Endothelial cell of umbilical vein (primary cell): ENCODE results near the gene DGCR8. TPM values are rescaled to one million over a fixed set of nuclear protein-coding genes. Genes with fewer than 3 reads are reported as not detected.

Experiments used
- BruUV-seq: library from RNA; stranded (reverse); fragments of 400-500 nt; replicated peaks from 2 replicates; lab custom pipeline; 2021; lab: Mats Ljungman, UMichigan
- CTCF ChIA-PET: fragments of 300-600, 350-600 bp; sonication (Branson Sonifier 250); formaldehyde crosslinking; loops from one replicate; lab custom pipeline; 2021; ENCODE audit warnings: antibody characterized with exemption, inconsistent platforms; lab: Charles Lee
- POLR2A ChIA-PET: fragments of 300-600, 350-600 bp; sonication (Branson Sonifier 250); formaldehyde crosslinking; loops from one replicate; lab custom pipeline; 2021; ENCODE audit warnings: antibody characterized with exemption, inconsistent platforms; lab: Charles Lee
- DNase-seq: peaks from one replicate; pipeline ENCODE4 v3.0.0-alpha.2; 2011; ENCODE audit warnings: low read depth, low spot score
- FAIRE-seq: peaks from 2 replicates; lab custom pipeline; 2011; peaks lifted over from hg19 to GRCh38; lab: Jason Lieb, UNC
- H2AFZ ChIP-seq: 2 replicates; pipeline ENCODE4 v1.6.0; 2012; ENCODE audit warnings: low read depth, low read length, control low read depth, inconsistent platforms
- H3K27ac ChIP-seq: 2 replicates; pipeline ENCODE4 v1.5.1; 2011; ENCODE audit warnings: low read depth, mild to moderate bottlenecking, control low read depth, low read length, moderate library complexity; ENCODE audit not compliant: insufficient read depth
- H3K27me3 ChIP-seq, 2 experiments: 2 replicates each; pipeline versions ENCODE4 v1.6.0 to v1.6.1; 2011; ENCODE audit warnings: low read length in 2 of 2, mixed read lengths in 1 of 2; ENCODE audit not compliant: control insufficient read depth in 2 of 2, insufficient read depth in 2 of 2
- H3K36me3 ChIP-seq, 2 experiments: 2 replicates in 1 of 2; 3 replicates in 1 of 2; pipeline ENCODE4 v1.5.1; 2011; ENCODE audit warnings: low read length in 2 of 2, mild to moderate bottlenecking in 1 of 2, moderate library complexity in 1 of 2; ENCODE audit not compliant: control insufficient read depth in 2 of 2, insufficient read depth in 2 of 2; ENCODE audit errors: extremely low read depth in 1 of 2
- H3K4me1 ChIP-seq: 3 replicates; pipeline ENCODE4 v1.5.1; 2011; ENCODE audit warnings: mild to moderate bottlenecking, low read length; ENCODE audit not compliant: control insufficient read depth, insufficient read depth; ENCODE audit errors: extremely low read depth
- H3K4me2 ChIP-seq: 2 replicates; pipeline ENCODE4 v1.6.1; 2011; ENCODE audit warnings: low read length, control low read depth, mixed read lengths; ENCODE audit not compliant: insufficient read depth
- H3K4me3 ChIP-seq, 3 experiments: fragments of 200-600 bp in 1 of 3; sonication (generic), shearing (Covaris generic) in 1 of 3; replicated peaks in 1 of 3; 2 replicates each; pipeline ENCODE4 v1.5.1; 2011 to 2016; ENCODE audit warnings: control low read depth in 3 of 3, low read length in 3 of 3, mild to moderate bottlenecking in 2 of 3, inconsistent platforms in 1 of 3, low read depth in 1 of 3, moderate library complexity in 1 of 3; ENCODE audit not compliant: insufficient read depth in 1 of 3
- H3K79me2 ChIP-seq: 2 replicates; pipeline ENCODE4 v1.6.0; 2012; ENCODE audit warnings: low read length, inconsistent platforms; ENCODE audit not compliant: control insufficient read depth, insufficient read depth
- H3K9ac ChIP-seq: replicated peaks from 2 replicates; pipeline ENCODE3; 2011; ENCODE audit warnings: low read length, control low read depth; ENCODE audit not compliant: insufficient read depth; ENCODE audit errors: extremely low read depth
- H3K9me1 ChIP-seq: replicated peaks from 3 replicates; pipeline ENCODE4 v1.6.0; 2011; ENCODE audit warnings: mild to moderate bottlenecking, low read length; ENCODE audit not compliant: control insufficient read depth, insufficient read depth; ENCODE audit errors: extremely low read depth
- H3K9me3 ChIP-seq: replicated peaks from 2 replicates; pipeline ENCODE4 v1.5.1; 2012; ENCODE audit warnings: low read length, inconsistent platforms; ENCODE audit not compliant: control insufficient read depth, insufficient read depth
- H4K20me1 ChIP-seq: replicated peaks from 2 replicates; pipeline ENCODE3; 2011; ENCODE audit warnings: mild to moderate bottlenecking, low read length; ENCODE audit not compliant: control insufficient read depth, insufficient read depth; ENCODE audit errors: extremely low read depth
- EZH2 ChIP-seq: IDR thresholded peaks from 2 replicates; pipeline ENCODE4 v1.6.1; 2012; ENCODE audit warnings: borderline replicate concordance, low read depth, mild to moderate bottlenecking, moderate library complexity, low read length, inconsistent platforms; ENCODE audit not compliant: severe bottlenecking
- FOS ChIP-seq: IDR thresholded peaks from 2 replicates; pipeline ENCODE4 v1.6.1; 2011; ENCODE audit warnings: mild to moderate bottlenecking, low read length, moderate library complexity, borderline replicate concordance; ENCODE audit not compliant: insufficient read depth
- GATA2 ChIP-seq: IDR thresholded peaks from 2 replicates; pipeline ENCODE4 v1.7.0; 2011; ENCODE audit warnings: low read depth, mild to moderate bottlenecking, moderate library complexity, mixed read lengths, low read length; ENCODE audit not compliant: insufficient read length, insufficient read depth
- JUN ChIP-seq: IDR thresholded peaks from 2 replicates; pipeline ENCODE4 v1.6.1; 2011; ENCODE audit warnings: borderline replicate concordance, low read depth; ENCODE audit not compliant: insufficient read length, insufficient read depth
- MYC ChIP-seq: IDR thresholded peaks from one replicate; pipeline ENCODE4 v1.6.1; 2011; ENCODE audit warnings: mild to moderate bottlenecking, low read depth, low read length
- POLR2A ChIP-seq: IDR thresholded peaks from 2 replicates; pipeline ENCODE4 v1.6.1; 2012; ENCODE audit warnings: low read depth, mild to moderate bottlenecking, control low read depth, low read length
- POLR2AphosphoS5 ChIP-seq: IDR thresholded peaks from 2 replicates; pipeline ENCODE4 v1.6.1; 2012; ENCODE audit warnings: low read depth, mild to moderate bottlenecking, control low read depth, low read length, moderate library complexity; ENCODE audit not compliant: insufficient read depth
- dilution Hi-C: fragments of 300-500 bp; cut with MboI; formaldehyde crosslinking; loops from one replicate; pipeline ENCODE4 v1.15.0; 2019; ENCODE audit warnings: low sequenced_read_pairs; ENCODE audit not compliant: extremely low pct_ligation_motif_present
- intact Hi-C: fragments of 100-400 bp; cut with micrococcal nuclease; formaldehyde crosslinking; loops from one replicate; pipeline ENCODE4 v1.10.0; 2022
- polyA plus RNA-seq, 4 experiments: library from polyadenylated mRNA; depleted of rRNA in 3 of 4; stranded (reverse) in 3 of 4; unstranded in 1 of 4; fragments of >200 nt; gene quantifications; 2 replicates each; pipeline versions ENCODE4 v1.2.1 to v1.2.3, GENCODE V29; 2011 to 2012; ENCODE audit warnings: missing spikeins in 1 of 4
- total RNA-seq: library from RNA; stranded (reverse); gene quantifications from 2 replicates; pipeline ENCODE4 v1.2.3, GENCODE V29; 2021
- TF ChIP-seq, protein P1 (sequence below), 2 donors: IDR thresholded peaks; 1 replicate in 1 of 2; 2 replicates in 1 of 2; pipeline ENCODE4 v1.5.1; 2011; ENCODE audit warnings: low read length in 2 of 2, mild to moderate bottlenecking in 2 of 2, moderate library complexity in 2 of 2, control low read depth in 1 of 2, inconsistent platforms in 1 of 2, low read depth in 1 of 2; ENCODE audit not compliant: insufficient read depth in 1 of 2; ENCODE audit errors: extremely low read depth in 1 of 2

DGCR8 gene
- total and polyA plus RNA-seq, 2 donors (not counting 3 experiments of a cell fraction or from before 2014, with no cell fraction given), result 32.7 to 64.2 TPM

DNA sequence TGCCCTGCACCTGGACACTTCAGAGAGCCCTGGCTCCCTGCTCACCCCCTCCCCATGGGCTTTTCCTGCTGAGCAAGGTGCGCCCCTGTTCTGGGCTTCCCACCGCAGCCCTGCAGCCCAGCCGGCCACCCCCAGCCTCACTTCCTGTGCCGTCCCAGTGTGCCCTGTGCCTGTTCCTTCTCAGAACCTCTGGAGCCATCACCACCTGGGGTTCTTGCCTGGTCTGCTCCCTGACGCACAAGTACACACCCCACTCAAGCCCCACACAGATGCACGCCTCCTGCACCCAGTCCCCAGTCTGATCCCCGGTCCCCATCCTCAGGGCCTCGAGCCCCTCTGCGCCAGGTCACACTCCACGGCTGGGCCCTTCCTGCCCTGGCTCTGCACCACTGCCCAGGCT is 23.9 kb upstream of the DGCR8 start:
- DNase-seq, result no peak
- POLR2A ChIA-PET, result no interaction called here
- H3K9ac ChIP-seq, result no peak overlapping the region

More for the DNA sequence above, 23.9 kb upstream of the DGCR8 start:
- Histone ChIP-seq H3K36me3 (peaks cover 0 to 35% of the 10 kb centered on the region in 2 experiments), H3K27me3 (no peaks in the 10 kb centered on the region), H4K20me1 (no peaks in the 10 kb centered on the region), H3K4me2 (no peak overlapping the region), H3K79me2 (no peaks in the 10 kb centered on the region), H3K9me3 (no peaks in the 10 kb centered on the region), H3K4me1 (no peaks in the 10 kb centered on the region), H3K9me1 (no peaks in the 10 kb centered on the region), H3K4me3 (no peak overlapping the region), H2AFZ (no peak overlapping the region), H3K27ac (no peak overlapping the region)
- FAIRE-seq, result no peak
- intact Hi-C loops (no loop called here), dilution Hi-C loops (no loop called here)
- TF ChIP-seq GATA2 (no peak), POLR2AphosphoS5 (no peak), JUN (no peak), EZH2 (no peak), MYC (no peak), POLR2A (no peak), FOS (no peak)
- TF ChIP-seq, protein P1, sequence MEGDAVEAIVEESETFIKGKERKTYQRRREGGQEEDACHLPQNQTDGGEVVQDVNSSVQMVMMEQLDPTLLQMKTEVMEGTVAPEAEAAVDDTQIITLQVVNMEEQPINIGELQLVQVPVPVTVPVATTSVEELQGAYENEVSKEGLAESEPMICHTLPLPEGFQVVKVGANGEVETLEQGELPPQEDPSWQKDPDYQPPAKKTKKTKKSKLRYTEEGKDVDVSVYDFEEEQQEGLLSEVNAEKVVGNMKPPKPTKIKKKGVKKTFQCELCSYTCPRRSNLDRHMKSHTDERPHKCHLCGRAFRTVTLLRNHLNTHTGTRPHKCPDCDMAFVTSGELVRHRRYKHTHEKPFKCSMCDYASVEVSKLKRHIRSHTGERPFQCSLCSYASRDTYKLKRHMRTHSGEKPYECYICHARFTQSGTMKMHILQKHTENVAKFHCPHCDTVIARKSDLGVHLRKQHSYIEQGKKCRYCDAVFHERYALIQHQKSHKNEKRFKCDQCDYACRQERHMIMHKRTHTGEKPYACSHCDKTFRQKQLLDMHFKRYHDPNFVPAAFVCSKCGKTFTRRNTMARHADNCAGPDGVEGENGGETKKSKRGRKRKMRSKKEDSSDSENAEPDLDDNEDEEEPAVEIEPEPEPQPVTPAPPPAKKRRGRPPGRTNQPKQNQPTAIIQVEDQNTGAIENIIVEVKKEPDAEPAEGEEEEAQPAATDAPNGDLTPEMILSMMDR (IDR thresholded peaks at IDR 0.05; ENCODE audit: extremely low read depth in 1 of 2, insufficient read depth in 1 of 2, low read depth in 1 of 2, low read length in 2 of 2), result no peak
- BruUV-seq, result no TSS peak
- CTCF ChIA-PET, result interaction anchor here (1.2 kb wide), 1 partner anchor 18 kb away, joined by 3 read pairs; no protein-coding TSS in a partner anchor
